ENCODE results near the gene SMIM43. TPM values are rescaled to one million over a fixed set of nuclear protein-coding genes. Genes with fewer than 3 reads are reported as not detected.

Gene SMIM43
- total RNA-seq, 2 experiments from 2014 or later = not detected

DNA sequence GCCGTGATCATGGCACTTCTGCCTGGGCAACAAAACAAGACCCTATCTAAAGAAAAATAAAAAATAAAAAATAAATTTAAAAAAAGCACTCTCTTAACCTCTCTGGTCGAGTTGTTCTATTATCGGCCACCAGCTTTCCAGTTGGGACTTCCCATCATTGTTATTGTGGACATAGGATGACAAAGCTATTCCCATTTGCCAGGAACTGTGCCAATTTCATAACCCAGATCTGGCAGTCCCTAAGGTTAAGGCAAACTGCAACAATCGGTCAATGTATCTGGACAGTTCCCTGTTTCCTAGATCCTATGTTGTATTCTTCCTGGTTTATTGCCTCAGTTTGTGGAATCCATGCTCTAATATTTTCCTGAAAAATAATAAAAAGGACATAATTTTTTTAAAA, 50.4 kb downstream of the SMIM43 start:
- TF ChIP-seq, protein P1, sequence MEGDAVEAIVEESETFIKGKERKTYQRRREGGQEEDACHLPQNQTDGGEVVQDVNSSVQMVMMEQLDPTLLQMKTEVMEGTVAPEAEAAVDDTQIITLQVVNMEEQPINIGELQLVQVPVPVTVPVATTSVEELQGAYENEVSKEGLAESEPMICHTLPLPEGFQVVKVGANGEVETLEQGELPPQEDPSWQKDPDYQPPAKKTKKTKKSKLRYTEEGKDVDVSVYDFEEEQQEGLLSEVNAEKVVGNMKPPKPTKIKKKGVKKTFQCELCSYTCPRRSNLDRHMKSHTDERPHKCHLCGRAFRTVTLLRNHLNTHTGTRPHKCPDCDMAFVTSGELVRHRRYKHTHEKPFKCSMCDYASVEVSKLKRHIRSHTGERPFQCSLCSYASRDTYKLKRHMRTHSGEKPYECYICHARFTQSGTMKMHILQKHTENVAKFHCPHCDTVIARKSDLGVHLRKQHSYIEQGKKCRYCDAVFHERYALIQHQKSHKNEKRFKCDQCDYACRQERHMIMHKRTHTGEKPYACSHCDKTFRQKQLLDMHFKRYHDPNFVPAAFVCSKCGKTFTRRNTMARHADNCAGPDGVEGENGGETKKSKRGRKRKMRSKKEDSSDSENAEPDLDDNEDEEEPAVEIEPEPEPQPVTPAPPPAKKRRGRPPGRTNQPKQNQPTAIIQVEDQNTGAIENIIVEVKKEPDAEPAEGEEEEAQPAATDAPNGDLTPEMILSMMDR (IDR thresholded peaks at IDR 0.05) = no peak
- H3K9me3 ChIP-seq (ENCODE audit: control insufficient read depth in 1 of 2, insufficient read depth in 1 of 2, low read length in 2 of 2) = peaks cover 0 to 4% of the 10 kb centered on the region in 2 experiments
- peaks cover 6 to 24% of the 10 kb centered on the region in 2 experiments for H3K27me3 ChIP-seq (ENCODE audit: control insufficient read depth in 1 of 2, insufficient read depth in 2 of 2, low read length in 2 of 2)
- ChIA-PET POLR2A (interaction anchor here (0.7 kb wide), 1 partner anchor 560 kb away, joined by 4 read pairs; no protein-coding TSS in a partner anchor), CTCF (no interaction called here)
- H3K27me3 Mint-ChIP-seq = peaks cover 53% of the 10 kb centered on the region
- no peak overlapping the region for H3K4me3 ChIP-seq (ENCODE audit: low read length)
- no peak overlapping the region for H3K27ac ChIP-seq (ENCODE audit: low read depth in 1 of 2, low read length in 2 of 2)
- H3K4me1 Mint-ChIP-seq (ENCODE audit: low read depth) = peaks cover 8% of the 10 kb centered on the region
- no peaks in the 10 kb centered on the region for H3K9me3 Mint-ChIP-seq
- H3K4me1 ChIP-seq (ENCODE audit: insufficient read depth, low read length) = peaks cover 5% of the 10 kb centered on the region
- H3K36me3 ChIP-seq (ENCODE audit: insufficient read depth, low read length) = no peaks in the 10 kb centered on the region
- no peak overlapping the region for H3K27ac Mint-ChIP-seq
- ATAC-seq (ENCODE audit: poor library complexity) = no peak
- intact Hi-C loops (cut with DNase I, micrococcal nuclease) = no loop called here
- DNase-seq = no peak
- H3K36me3 Mint-ChIP-seq (ENCODE audit: low read depth) = no peaks in the 10 kb centered on the region
- H3K4me3 Mint-ChIP-seq = no peak overlapping the region

DNA sequence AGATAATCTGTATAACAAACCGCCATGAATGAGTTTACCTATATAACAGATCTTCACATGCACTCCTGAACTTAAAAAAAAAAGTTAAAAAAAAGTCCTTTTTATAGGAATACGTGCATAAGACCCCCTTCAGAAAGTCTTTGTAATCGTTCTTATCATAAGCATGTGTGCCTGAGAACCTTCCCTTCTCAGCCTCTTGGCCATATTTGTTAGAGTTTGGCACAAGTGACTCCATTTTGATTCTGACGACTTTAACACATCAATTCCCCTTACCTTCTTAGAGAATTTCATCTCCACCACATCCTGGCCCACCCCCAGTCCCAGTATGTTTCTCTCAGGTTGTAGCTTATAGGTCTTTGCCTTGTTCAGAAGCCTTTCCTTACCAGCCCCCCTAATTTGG, 52.2 kb downstream of the SMIM43 start:
- CTCF ChIA-PET = no interaction called here
- Mint-ChIP-seq H3K9me3 (no peaks in the 10 kb centered on the region), H3K27me3 (peaks cover 70% of the 10 kb centered on the region), H3K36me3 (ENCODE audit: low read depth) (no peaks in the 10 kb centered on the region), H3K27ac (no peak overlapping the region), H3K4me1 (ENCODE audit: low read depth) (peaks cover 8% of the 10 kb centered on the region), H3K4me3 (no peak overlapping the region)
- Histone ChIP-seq H3K9me3 (ENCODE audit: control insufficient read depth in 1 of 2, insufficient read depth in 1 of 2, low read length in 2 of 2) (peaks cover 0 to 4% of the 10 kb centered on the region in 2 experiments), H3K27me3 (ENCODE audit: control insufficient read depth in 1 of 2, insufficient read depth in 2 of 2, low read length in 2 of 2) (peaks cover 6 to 29% of the 10 kb centered on the region in 2 experiments), H3K27ac (ENCODE audit: low read depth in 1 of 2, low read length in 2 of 2) (no peak overlapping the region), H3K36me3 (ENCODE audit: insufficient read depth, low read length) (no peaks in the 10 kb centered on the region), H3K4me1 (ENCODE audit: insufficient read depth, low read length) (peaks cover 5% of the 10 kb centered on the region), H3K4me3 (ENCODE audit: low read length) (no peak overlapping the region)
- POLR2A ChIA-PET = no interaction called here
- TF ChIP-seq, protein P1 (IDR thresholded peaks at IDR 0.05) = no peak
- intact Hi-C loops (cut with DNase I, micrococcal nuclease) = no loop called here
- no peak for ATAC-seq (ENCODE audit: poor library complexity)
- DNase-seq = no peak

DNA sequence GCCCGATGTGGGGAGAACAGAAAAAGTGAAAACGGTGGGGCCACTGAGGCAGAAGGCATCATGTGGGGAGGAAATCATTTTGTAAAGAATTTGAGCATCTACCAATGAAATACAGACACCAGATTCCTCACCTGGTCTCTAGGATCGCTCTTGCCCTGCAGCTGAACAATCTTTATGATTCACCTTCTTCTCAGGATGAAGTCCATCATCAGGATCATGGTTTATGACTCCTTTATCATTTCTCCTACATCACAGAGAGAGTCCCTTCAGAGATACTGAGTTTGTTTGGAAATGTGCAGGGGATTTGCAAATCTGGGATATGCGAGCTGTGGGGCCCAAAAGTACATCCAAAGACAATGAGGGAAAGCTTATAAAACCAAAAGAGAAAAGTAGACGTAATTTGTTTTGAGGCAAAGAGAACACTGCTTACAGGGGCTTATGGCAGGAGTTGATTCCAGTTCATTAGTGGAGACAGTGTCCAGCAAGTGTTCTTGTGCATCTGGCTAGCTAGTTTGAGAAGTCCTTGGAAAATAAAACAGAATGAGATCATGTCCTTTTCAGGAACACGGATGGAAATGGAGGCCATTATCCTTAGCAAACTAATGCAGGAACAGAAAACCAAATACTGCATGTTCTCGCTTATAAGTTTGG, 52.8 kb downstream of the SMIM43 start:
- H3K36me3 Mint-ChIP-seq (ENCODE audit: low read depth) = no peaks in the 10 kb centered on the region
- peaks cover 5% of the 10 kb centered on the region for H3K4me1 ChIP-seq (ENCODE audit: insufficient read depth, low read length)
- intact Hi-C loops (cut with DNase I, micrococcal nuclease) = no loop called here
- H3K27ac Mint-ChIP-seq = no peak overlapping the region
- no peak overlapping the region for H3K4me3 ChIP-seq (ENCODE audit: low read length)
- H3K27me3 Mint-ChIP-seq = peaks cover 74% of the 10 kb centered on the region
- ATAC-seq (ENCODE audit: poor library complexity) = no peak
- H3K36me3 ChIP-seq (ENCODE audit: insufficient read depth, low read length) = no peaks in the 10 kb centered on the region
- peaks cover 0 to 4% of the 10 kb centered on the region in 2 experiments for H3K9me3 ChIP-seq (ENCODE audit: control insufficient read depth in 1 of 2, insufficient read depth in 1 of 2, low read length in 2 of 2)
- peaks cover 8% of the 10 kb centered on the region for H3K4me1 Mint-ChIP-seq (ENCODE audit: low read depth)
- DNase-seq = no peak
- no peak overlapping the region for H3K27ac ChIP-seq (ENCODE audit: low read depth in 1 of 2, low read length in 2 of 2)
- CTCF ChIA-PET = no interaction called here
- peaks cover 6 to 29% of the 10 kb centered on the region in 2 experiments for H3K27me3 ChIP-seq (ENCODE audit: control insufficient read depth in 1 of 2, insufficient read depth in 2 of 2, low read length in 2 of 2)
- H3K4me3 Mint-ChIP-seq = no peak overlapping the region
- TF ChIP-seq, protein P1 (IDR thresholded peaks at IDR 0.05) = no peak
- no peaks in the 10 kb centered on the region for H3K9me3 Mint-ChIP-seq
- POLR2A ChIA-PET = no interaction called here

All from CD4-positive, alpha-beta T cell (primary cell).